Neuronal stem cell (in vitro differentiated cells): ENCODE data around the gene UNC93A.
"Not testable (repeated sequence)": the region's sequence is repeated elsewhere in the genome, so short reads cannot be mapped to it uniquely, and the experiment has no call there.

Source experiments
- DNase-seq: peaks from one replicate; pipeline ENCODE4 v3.0.0-alpha.2; 2013; ENCODE audit warnings: low spot score
- H2AFZ ChIP-seq: one replicate; pipeline ENCODE4 v1.6.1; 2013; ENCODE audit warnings: mild to moderate bottlenecking, low read length, inconsistent platforms
- H2AK5ac ChIP-seq: 2 replicates; pipeline ENCODE4 v1.6.1; 2013; ENCODE audit warnings: low read depth, mild to moderate bottlenecking, inconsistent platforms, low read length, moderate library complexity, mixed read lengths
- H2BK120ac ChIP-seq: 2 replicates; pipeline ENCODE4 v1.6.1; 2013; ENCODE audit warnings: low read depth, mild to moderate bottlenecking, inconsistent platforms, low read length, moderate library complexity, mixed read lengths
- H2BK12ac ChIP-seq: one replicate; pipeline ENCODE4 v1.6.1; 2013; ENCODE audit warnings: low read length, inconsistent platforms
- H2BK15ac ChIP-seq: 2 replicates; pipeline ENCODE4 v1.6.1; 2013; ENCODE audit warnings: mild to moderate bottlenecking, low read length, inconsistent platforms, mixed read lengths
- H2BK5ac ChIP-seq: one replicate; pipeline ENCODE4 v1.6.1; 2013; ENCODE audit warnings: inconsistent platforms, mild to moderate bottlenecking, low read length, moderate library complexity
- H3K14ac ChIP-seq: one replicate; pipeline ENCODE4 v1.6.1; 2013; ENCODE audit warnings: low read length, inconsistent platforms
- H3K18ac ChIP-seq: 2 replicates; pipeline ENCODE4 v1.6.1; 2013; ENCODE audit warnings: low read length, inconsistent platforms
- H3K23ac ChIP-seq: 2 replicates; pipeline ENCODE4 v1.6.1; 2013; ENCODE audit warnings: low read depth, mild to moderate bottlenecking, mixed read lengths, low read length, inconsistent platforms; ENCODE audit not compliant: poor library complexity
- H3K27ac ChIP-seq: replicated peaks from 3 replicates; pipeline ENCODE4 v1.5.1; 2013; ENCODE audit warnings: low read length, inconsistent platforms
- H3K27me3 ChIP-seq, 3 experiments: 2 replicates each; pipeline ENCODE4 v1.6.1; 2013; ENCODE audit warnings: low read length in 3 of 3, mild to moderate bottlenecking in 2 of 3, inconsistent platforms in 1 of 3, low read depth in 1 of 3, mixed read lengths in 1 of 3, moderate library complexity in 1 of 3; ENCODE audit not compliant: control insufficient read depth in 3 of 3, insufficient read depth in 3 of 3
- H3K36me3 ChIP-seq, 2 donors: replicated peaks in 1 of 2; 2 replicates each; pipeline ENCODE4 v1.6.1; 2013; ENCODE audit warnings: low read length in 2 of 2; ENCODE audit not compliant: control insufficient read depth in 2 of 2, insufficient read depth in 2 of 2
- H3K4ac ChIP-seq: 2 replicates; pipeline ENCODE4 v1.6.1; 2013; ENCODE audit warnings: inconsistent platforms, mild to moderate bottlenecking, low read length, moderate library complexity
- H3K4me1 ChIP-seq, 2 donors: 1 replicate in 1 of 2; 2 replicates in 1 of 2; pipeline ENCODE4 v1.6.1; 2013; ENCODE audit warnings: low read length in 2 of 2, low read depth in 1 of 2; ENCODE audit not compliant: control insufficient read depth in 2 of 2, insufficient read depth in 1 of 2
- H3K4me2 ChIP-seq: one replicate; pipeline ENCODE4 v1.6.1; 2013; ENCODE audit warnings: mild to moderate bottlenecking, low read length, inconsistent platforms; ENCODE audit not compliant: insufficient read depth, poor library complexity, severe bottlenecking
- H3K4me3 ChIP-seq, 2 donors: 2 replicates each; pipeline ENCODE4 v1.5.1; 2013; ENCODE audit warnings: low read length in 2 of 2, mild to moderate bottlenecking in 2 of 2, inconsistent platforms in 1 of 2, moderate library complexity in 1 of 2
- H3K79me1 ChIP-seq: one replicate; pipeline ENCODE4 v1.6.1; 2013; ENCODE audit warnings: low read depth, mild to moderate bottlenecking, inconsistent platforms, low read length, moderate library complexity
- H3K9ac ChIP-seq: one replicate; pipeline ENCODE4 v1.6.1; 2013; ENCODE audit warnings: mild to moderate bottlenecking, low read depth, low read length, inconsistent platforms; ENCODE audit not compliant: poor library complexity
- H3K9me3 ChIP-seq, 2 donors: replicated peaks in 1 of 2; 2 replicates each; pipeline versions ENCODE3 to v1.6.1; 2013; ENCODE audit warnings: low read length in 2 of 2, mild to moderate bottlenecking in 2 of 2, inconsistent platforms in 1 of 2, low read depth in 1 of 2, mixed read lengths in 1 of 2, moderate library complexity in 1 of 2; ENCODE audit not compliant: control insufficient read depth in 2 of 2, insufficient read depth in 1 of 2
- H4K8ac ChIP-seq: one replicate; pipeline ENCODE4 v1.6.1; 2013; ENCODE audit warnings: low read depth, mild to moderate bottlenecking, inconsistent platforms, low read length, moderate library complexity
- H4K91ac ChIP-seq: one replicate; pipeline ENCODE4 v1.6.1; 2013; ENCODE audit warnings: low read length, low read depth, mild to moderate bottlenecking, inconsistent platforms; ENCODE audit not compliant: poor library complexity
- WGBS, 2 donors: extraction: QIAGEN DNeasy Blood & Tissue Kit; methylation state at CpG; one replicate each; pipeline ENCODE4 v1.1.7; 2013; ENCODE audit warnings: missing lambda C conversion rate in 2 of 2, mixed read lengths in 1 of 2; ENCODE audit not compliant: insufficient read length in 2 of 2, insufficient replicate concordance in 1 of 2; ENCODE audit errors: extremely low coverage in 2 of 2; 5-methylcytosine and 5-hydroxymethylcytosine counted together

UNC93A gene

DNA sequence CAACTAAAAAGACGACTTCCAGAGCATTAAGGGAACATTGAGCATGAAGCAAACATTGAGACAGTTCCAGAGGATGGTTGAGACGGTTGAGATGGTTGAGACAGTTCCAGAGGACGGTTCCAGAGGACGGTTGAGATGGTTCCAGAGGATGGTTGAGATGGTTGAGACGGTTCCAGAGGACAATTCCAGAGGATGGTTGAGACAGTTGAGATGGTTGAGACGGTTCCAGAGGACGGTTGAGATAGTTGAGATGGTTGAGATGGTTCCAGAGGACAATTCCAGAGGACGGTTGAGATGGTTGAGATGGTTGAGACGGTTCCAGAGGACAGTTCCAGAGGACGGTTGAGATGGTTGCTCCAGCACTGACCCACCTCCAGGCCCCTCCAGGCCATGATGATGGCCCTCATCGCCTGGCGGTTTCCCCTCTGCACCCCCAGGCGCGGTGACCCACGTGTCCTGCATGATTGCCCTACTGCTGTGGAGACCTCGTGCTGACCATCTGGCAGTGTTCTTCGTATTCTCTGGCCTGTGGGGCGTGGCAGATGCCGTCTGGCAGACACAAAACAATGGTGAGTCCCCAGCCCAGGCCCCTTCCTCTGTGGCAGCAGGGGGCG is 16.3 kb downstream of the UNC93A start:
- Histone ChIP-seq H3K23ac (peak overlapping the region; percentile 5), H3K79me1 (no peaks in the 10 kb centered on the region)
- no CpG with 5 or more reads among the region's 20 CpGs for WGBS, 2 donors

DNA sequence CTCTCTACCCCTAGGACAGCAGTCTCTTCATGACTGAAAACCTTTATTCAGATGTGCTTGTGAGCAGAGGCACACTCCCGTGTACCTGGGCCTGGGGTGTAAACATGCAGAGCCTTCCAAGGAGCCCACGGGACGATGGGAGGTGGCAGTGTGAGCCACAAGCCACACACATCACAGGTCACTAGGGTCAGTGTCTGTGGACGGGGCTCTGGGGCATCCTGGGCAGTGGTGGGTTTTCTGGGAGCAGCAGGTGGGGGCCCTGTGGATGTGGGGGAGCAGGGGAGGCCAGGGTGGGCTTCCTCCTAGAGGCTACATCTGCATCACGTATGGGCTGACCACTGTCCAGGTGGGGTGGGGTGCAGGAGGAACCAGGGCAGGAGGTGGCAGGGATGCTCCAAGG is 17.1 kb downstream of the UNC93A start:
- peak overlapping the region; percentile 44 for H2AK5ac ChIP-seq
- no peak overlapping the region for H3K9ac ChIP-seq
- WGBS, 2 donors, result no CpG with 5 or more reads among the region's 5 CpGs
- no peak overlapping the region for H3K23ac ChIP-seq
- no peak overlapping the region for H2BK12ac ChIP-seq
- H3K36me3 ChIP-seq, result no peaks in the 10 kb centered on the region
- no peak overlapping the region for H2AFZ ChIP-seq
- H3K18ac ChIP-seq, result peak overlapping the region; percentile 2
- no peak overlapping the region for H2BK120ac ChIP-seq
- H3K4me3 ChIP-seq, result no peak overlapping the region
- no peak overlapping the region for H4K91ac ChIP-seq
- H3K4me1 ChIP-seq, result peaks cover 0 to 3% of the 10 kb centered on the region in 2 donors
- no peak for DNase-seq
- no peaks in the 10 kb centered on the region for H3K79me1 ChIP-seq
- no peak overlapping the region for H4K8ac ChIP-seq
- no peak overlapping the region for H3K4me2 ChIP-seq
- H3K4ac ChIP-seq, result no peak overlapping the region
- no peak overlapping the region for H3K27ac ChIP-seq
- peak overlapping the region; percentile 53 for H2BK15ac ChIP-seq
- H2BK5ac ChIP-seq, result no peak overlapping the region
- no peak overlapping the region for H3K14ac ChIP-seq
- H3K9me3 ChIP-seq, result no peaks in the 10 kb centered on the region
- peaks cover 0 to 17% (median 0%) of the 10 kb centered on the region in 3 experiments for H3K27me3 ChIP-seq

More for the DNA sequence above, 16.3 kb downstream of the UNC93A start:
- no peaks in the 10 kb centered on the region for H3K9me3 ChIP-seq
- no peak overlapping the region for H3K4ac ChIP-seq
- no peak for DNase-seq
- no peak overlapping the region for H3K14ac ChIP-seq
- H3K27me3 ChIP-seq, result peaks cover 0 to 11% (median 0%) of the 10 kb centered on the region in 3 experiments
- H4K8ac ChIP-seq, result no peak overlapping the region
- no peak overlapping the region for H3K27ac ChIP-seq
- peak overlapping the region; percentile 21 for H2AK5ac ChIP-seq
- no peak overlapping the region for H2BK12ac ChIP-seq
- no peak overlapping the region for H3K9ac ChIP-seq
- H2BK15ac ChIP-seq, result no peak overlapping the region
- no peak overlapping the region for H3K4me2 ChIP-seq
- H3K36me3 ChIP-seq, result no peaks in the 10 kb centered on the region
- no peak overlapping the region for H2AFZ ChIP-seq
- peak overlapping the region; percentile 17 for H3K18ac ChIP-seq
- H4K91ac ChIP-seq, result no peak overlapping the region
- no peak overlapping the region for H2BK120ac ChIP-seq
- H3K4me3 ChIP-seq, result no peak overlapping the region
- peaks cover 0 to 3% of the 10 kb centered on the region in 2 donors for H3K4me1 ChIP-seq
- H2BK5ac ChIP-seq, result no peak overlapping the region

DNA sequence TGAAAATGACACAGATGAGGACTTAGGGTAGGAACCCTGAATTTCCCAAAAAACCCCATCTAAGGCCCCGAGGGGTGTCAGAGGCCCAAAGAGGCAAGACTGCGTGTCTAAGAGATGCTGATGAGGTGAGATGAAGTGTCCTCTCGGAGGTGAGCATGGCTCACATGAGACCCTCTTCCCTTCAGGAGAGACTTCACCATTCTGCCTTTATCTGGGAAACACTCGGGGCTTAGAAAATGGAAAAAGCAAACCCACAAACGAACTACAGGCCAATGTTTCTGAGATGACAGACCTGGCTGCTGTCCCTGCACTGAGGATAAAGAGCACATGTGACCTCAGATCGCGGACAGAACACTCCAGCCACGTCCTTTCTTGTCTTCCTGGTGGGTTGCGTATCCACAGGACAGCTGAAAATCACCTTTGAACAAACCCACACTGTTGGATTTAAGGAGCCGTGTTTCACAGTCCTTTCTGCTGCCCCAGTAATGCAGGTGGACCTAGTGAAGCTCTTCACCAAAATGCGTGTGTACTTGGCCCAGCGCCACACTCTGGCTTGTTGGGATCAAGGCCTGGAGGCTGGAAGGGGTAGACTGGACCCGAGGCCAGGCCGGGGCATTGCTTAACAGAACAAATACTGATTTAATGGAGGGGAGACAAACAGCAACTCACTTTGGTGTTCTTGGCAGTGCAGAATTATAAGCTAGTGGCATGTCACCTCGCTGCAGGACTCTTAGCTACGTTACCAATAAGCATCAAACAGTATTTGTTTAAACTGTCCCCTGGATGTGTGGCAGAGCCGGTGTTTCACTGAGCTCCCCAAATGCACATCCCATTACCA is 18.5 kb downstream of the UNC93A start:
- H3K4me3 ChIP-seq, H2BK120ac ChIP-seq, H2AK5ac ChIP-seq, H3K23ac ChIP-seq, H3K4me2 ChIP-seq, H3K9ac ChIP-seq, H2BK15ac ChIP-seq, H3K4me1 ChIP-seq, H2BK12ac ChIP-seq, H3K18ac ChIP-seq, H2AFZ ChIP-seq, H3K36me3 ChIP-seq, H2BK5ac ChIP-seq, DNase-seq, H3K79me1 ChIP-seq, H4K91ac ChIP-seq, H4K8ac ChIP-seq, H3K4ac ChIP-seq, H3K14ac ChIP-seq, H3K27ac ChIP-seq, H3K9me3 ChIP-seq: not testable (repeated sequence)
- peaks cover 0 to 12% (median 0%) of the 10 kb centered on the region in 3 experiments for H3K27me3 ChIP-seq
- no CpG with 5 or more reads among the region's 17 CpGs for WGBS, 2 donors

DNA sequence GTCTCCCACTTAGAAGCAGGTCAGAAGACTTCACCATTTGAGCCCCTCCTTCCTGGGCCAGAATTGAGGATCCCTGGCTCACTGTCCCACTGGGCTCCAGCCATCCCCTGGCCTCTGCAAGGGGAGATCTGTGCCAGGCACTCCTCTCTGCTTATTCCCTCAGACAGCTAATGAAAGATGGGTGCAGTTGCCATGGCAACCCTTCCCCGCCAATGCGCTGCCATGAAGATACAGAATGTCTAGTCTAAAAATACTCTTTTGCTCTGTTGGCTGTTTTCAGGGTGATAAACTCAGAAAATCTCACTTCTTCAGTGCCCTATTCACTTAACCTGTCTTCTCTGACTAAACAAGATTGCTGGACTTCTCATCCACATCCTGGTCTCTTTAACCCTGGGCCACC is 20.2 kb downstream of the UNC93A start:
- Histone ChIP-seq H4K91ac (no peak overlapping the region), H3K14ac (no peak overlapping the region), H4K8ac (no peak overlapping the region), H2BK12ac (no peak overlapping the region), H2AK5ac (no peak overlapping the region), H3K4ac (no peak overlapping the region), H3K9ac (no peak overlapping the region), H3K27ac (no peak overlapping the region), H2AFZ (no peak overlapping the region), H3K27me3 (peaks cover 0 to 8% (median 0%) of the 10 kb centered on the region in 3 experiments), H2BK5ac (no peak overlapping the region), H3K36me3 (no peaks in the 10 kb centered on the region), H3K4me1 (peaks cover 0 to 9% of the 10 kb centered on the region in 2 donors), H3K79me1 (no peaks in the 10 kb centered on the region), H3K18ac (no peak overlapping the region), H2BK15ac (no peak overlapping the region), H2BK120ac (no peak overlapping the region), H3K4me3 (no peak overlapping the region), H3K4me2 (no peak overlapping the region), H3K23ac (no peak overlapping the region), H3K9me3 (no peaks in the 10 kb centered on the region)
- no peak for DNase-seq
- no CpG with 5 or more reads among the region's 2 CpGs for WGBS, 2 donors
